Endodermal cell (in vitro differentiated cells): Measurements from ENCODE around the gene TXLNA. TPM values are rescaled to one million over a fixed set of nuclear protein-coding genes. Genes with fewer than 3 reads are reported as not detected.

ENCODE experiments used
- DNase-seq: peaks from one replicate; pipeline ENCODE4 v3.0.0-alpha.2; 2017
- H3K27ac ChIP-seq: 2 replicates; pipeline ENCODE4 v1.5.1; 2013; ENCODE audit warnings: mild to moderate bottlenecking, low read depth, low read length, moderate library complexity
- H3K27me3 ChIP-seq: 2 replicates; pipeline ENCODE4 v1.6.1; 2013; ENCODE audit warnings: mild to moderate bottlenecking, low read length, moderate library complexity; ENCODE audit not compliant: insufficient read depth, control insufficient read depth, poor library complexity, severe bottlenecking
- H3K36me3 ChIP-seq: 2 replicates; pipeline ENCODE4 v1.7.0; 2013; ENCODE audit warnings: mild to moderate bottlenecking, low read length, moderate library complexity; ENCODE audit not compliant: control insufficient read depth, insufficient read depth
- H3K4me1 ChIP-seq: one replicate; pipeline ENCODE4 v1.7.0; 2013; ENCODE audit warnings: low read length; ENCODE audit not compliant: control insufficient read depth, insufficient read depth
- H3K4me3 ChIP-seq: 2 replicates; pipeline ENCODE4 v1.5.1; 2013; ENCODE audit warnings: mild to moderate bottlenecking, low read length, moderate library complexity
- H3K9ac ChIP-seq: 2 replicates; pipeline ENCODE4 v1.6.1; 2013; ENCODE audit warnings: mild to moderate bottlenecking, low read length, moderate library complexity; ENCODE audit not compliant: poor library complexity, severe bottlenecking; ENCODE audit errors: extremely low read depth
- H3K9me3 ChIP-seq: 2 replicates; pipeline ENCODE4 v1.6.1; 2013; ENCODE audit warnings: mild to moderate bottlenecking, low read length, moderate library complexity; ENCODE audit not compliant: control insufficient read depth
- H3K27ac Mint-ChIP-seq: 2 replicates; pipeline ENCODE4 v1.8.0; 2020; ENCODE audit warnings: mixed read lengths
- H3K27me3 Mint-ChIP-seq: 2 replicates; pipeline ENCODE4 v1.8.0; 2021; ENCODE audit warnings: mild to moderate bottlenecking, mixed read lengths; ENCODE audit not compliant: insufficient read depth
- H3K36me3 Mint-ChIP-seq: 2 replicates; pipeline ENCODE4 v1.8.0; 2020; ENCODE audit warnings: low read depth, mixed read lengths
- H3K4me1 Mint-ChIP-seq: 2 replicates; pipeline ENCODE4 v1.8.0; 2020; ENCODE audit warnings: mixed read lengths
- H3K4me3 Mint-ChIP-seq: 2 replicates; pipeline ENCODE4 v1.8.0; 2020; ENCODE audit warnings: mild to moderate bottlenecking, moderate library complexity, mixed read lengths
- H3K9me3 Mint-ChIP-seq: 2 replicates; pipeline ENCODE4 v1.8.0; 2020; ENCODE audit warnings: mild to moderate bottlenecking, mixed read lengths
- WGBS, 2 experiments: methylation state at CpG; one replicate each; pipeline versions ENCODE4 v1.1.5 to v1.1.7; 2013; ENCODE audit warnings: missing lambda C conversion rate in 2 of 2, mixed read lengths in 1 of 2; ENCODE audit not compliant: insufficient coverage in 1 of 2, insufficient read length in 1 of 2; 5-methylcytosine and 5-hydroxymethylcytosine counted together
- total RNA-seq, 2 donors: library from RNA; stranded (reverse); fragmentation: NEBNext Ultra II Directional in 1 of 2; extraction: Animal tissue kit (Norgen Biotek cat#: 25700) in 1 of 2; gene quantifications; 2 replicates in 1 of 2; 3 replicates in 1 of 2; pipeline ENCODE4 v1.2.1, GENCODE V29; 2021
- TF ChIP-seq, protein P1 (sequence below): fragments of 200-600 bp; sonication (generic); conservative IDR thresholded peaks from 2 replicates; pipeline ENCODE4 v1.5.0; 2021; ENCODE audit warnings: antibody characterized with exemption, mild to moderate bottlenecking

Gene TXLNA
- total RNA-seq, 2 donors from 2014 or later: 38.3 to 39.4 TPM

DNA sequence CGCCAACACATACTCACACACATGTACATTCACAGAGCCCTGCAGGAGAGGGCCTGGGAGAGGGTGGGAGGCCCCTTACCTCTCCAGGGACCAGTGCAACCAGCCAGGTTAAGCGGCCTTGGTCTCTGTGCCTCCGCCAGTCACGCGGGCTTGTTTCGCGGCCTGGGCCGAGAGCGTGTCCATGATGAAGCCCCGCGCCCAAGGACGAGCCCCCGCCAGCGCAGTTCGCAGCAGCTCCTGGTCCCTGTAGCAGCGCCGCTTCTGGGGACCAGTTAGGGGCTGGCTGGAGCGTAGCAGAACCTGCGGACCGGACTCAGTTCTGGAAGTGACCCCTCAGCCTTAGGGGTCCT is 60.3 kb downstream of the TXLNA start:
- Mint-ChIP-seq H3K4me3 (peak overlapping the region; percentile 72), H3K9me3 (no peaks in the 10 kb centered on the region), H3K4me1 (peaks cover 12% of the 10 kb centered on the region), H3K36me3 (peaks cover 3% of the 10 kb centered on the region), H3K27ac (peak overlapping the region; percentile 55), H3K27me3 (peaks cover 19% of the 10 kb centered on the region)
- H3K4me3 ChIP-seq: peak overlapping the region; percentile 93
- no peaks in the 10 kb centered on the region for H3K9me3 ChIP-seq
- H3K27me3 ChIP-seq: no peaks in the 10 kb centered on the region
- no peaks in the 10 kb centered on the region for H3K4me1 ChIP-seq
- TF ChIP-seq, protein P1, sequence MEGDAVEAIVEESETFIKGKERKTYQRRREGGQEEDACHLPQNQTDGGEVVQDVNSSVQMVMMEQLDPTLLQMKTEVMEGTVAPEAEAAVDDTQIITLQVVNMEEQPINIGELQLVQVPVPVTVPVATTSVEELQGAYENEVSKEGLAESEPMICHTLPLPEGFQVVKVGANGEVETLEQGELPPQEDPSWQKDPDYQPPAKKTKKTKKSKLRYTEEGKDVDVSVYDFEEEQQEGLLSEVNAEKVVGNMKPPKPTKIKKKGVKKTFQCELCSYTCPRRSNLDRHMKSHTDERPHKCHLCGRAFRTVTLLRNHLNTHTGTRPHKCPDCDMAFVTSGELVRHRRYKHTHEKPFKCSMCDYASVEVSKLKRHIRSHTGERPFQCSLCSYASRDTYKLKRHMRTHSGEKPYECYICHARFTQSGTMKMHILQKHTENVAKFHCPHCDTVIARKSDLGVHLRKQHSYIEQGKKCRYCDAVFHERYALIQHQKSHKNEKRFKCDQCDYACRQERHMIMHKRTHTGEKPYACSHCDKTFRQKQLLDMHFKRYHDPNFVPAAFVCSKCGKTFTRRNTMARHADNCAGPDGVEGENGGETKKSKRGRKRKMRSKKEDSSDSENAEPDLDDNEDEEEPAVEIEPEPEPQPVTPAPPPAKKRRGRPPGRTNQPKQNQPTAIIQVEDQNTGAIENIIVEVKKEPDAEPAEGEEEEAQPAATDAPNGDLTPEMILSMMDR: no peak
- H3K27ac ChIP-seq: peak overlapping the region; percentile 53
- H3K9ac ChIP-seq: peak overlapping the region; percentile 53
- WGBS, 2 experiments: 9 to 12% methylated on average over 11 to 20 of the region's 20 CpGs
- no peak for DNase-seq
- H3K36me3 ChIP-seq: no peaks in the 10 kb centered on the region

DNA sequence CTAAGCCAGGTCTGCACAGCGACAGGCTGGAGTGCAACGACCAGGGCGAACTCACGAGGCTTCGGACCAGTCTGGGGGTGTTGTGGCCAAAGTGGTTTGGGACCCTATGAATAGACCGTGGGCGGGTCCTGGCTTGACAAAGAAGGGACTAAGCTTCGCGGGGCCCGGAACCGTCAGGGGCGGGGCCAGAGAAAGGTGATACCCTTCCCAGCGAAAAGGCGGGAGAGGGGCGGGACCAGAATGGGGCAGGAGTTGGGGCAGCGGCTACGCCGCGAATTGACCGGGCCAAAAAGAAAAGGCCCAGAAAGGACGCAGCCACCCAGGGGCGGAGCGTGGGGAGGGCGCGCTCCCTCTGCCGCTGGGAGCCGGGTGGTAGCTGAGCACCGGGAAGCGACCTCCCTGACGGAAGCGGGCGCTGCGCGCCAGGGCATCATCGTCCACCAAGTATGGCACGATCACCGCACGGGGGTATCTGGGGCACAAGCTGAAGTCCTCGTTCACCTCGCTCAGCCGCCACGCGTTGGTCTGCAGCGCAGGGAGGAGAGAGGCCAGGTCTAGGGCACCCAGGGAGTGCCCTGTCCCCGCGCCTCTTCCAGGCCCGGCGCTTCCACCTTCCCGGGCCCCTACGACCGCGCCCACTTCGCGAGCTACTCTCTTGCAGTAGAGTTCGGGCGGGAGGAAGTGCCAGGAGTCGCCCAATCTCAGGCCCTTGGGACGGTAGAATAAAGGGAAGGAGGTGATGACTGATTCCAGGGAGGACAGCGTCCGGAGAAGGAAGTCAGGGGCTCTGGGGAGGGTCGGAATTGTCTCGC is 60.9 kb downstream of the TXLNA start:
- Histone ChIP-seq H3K9ac (peak overlapping the region; percentile 53), H3K27me3 (no peaks in the 10 kb centered on the region), H3K9me3 (no peaks in the 10 kb centered on the region), H3K4me1 (no peaks in the 10 kb centered on the region), H3K27ac (peak overlapping the region; percentile 53), H3K4me3 (peak overlapping the region; percentile 93), H3K36me3 (no peaks in the 10 kb centered on the region)
- peak overlapping the region; percentile 80 for H3K27ac Mint-ChIP-seq
- H3K4me3 Mint-ChIP-seq: peak overlapping the region; percentile 72
- 0 to 2% methylated on average over 25 to 62 of the region's 62 CpGs for WGBS, 2 experiments
- peaks cover 3% of the 10 kb centered on the region for H3K36me3 Mint-ChIP-seq
- peaks cover 19% of the 10 kb centered on the region for H3K27me3 Mint-ChIP-seq
- H3K4me1 Mint-ChIP-seq: peaks cover 12% of the 10 kb centered on the region
- no peaks in the 10 kb centered on the region for H3K9me3 Mint-ChIP-seq
- TF ChIP-seq, protein P1: peak; percentile 45
- DNase-seq: peak; percentile 97

DNA sequence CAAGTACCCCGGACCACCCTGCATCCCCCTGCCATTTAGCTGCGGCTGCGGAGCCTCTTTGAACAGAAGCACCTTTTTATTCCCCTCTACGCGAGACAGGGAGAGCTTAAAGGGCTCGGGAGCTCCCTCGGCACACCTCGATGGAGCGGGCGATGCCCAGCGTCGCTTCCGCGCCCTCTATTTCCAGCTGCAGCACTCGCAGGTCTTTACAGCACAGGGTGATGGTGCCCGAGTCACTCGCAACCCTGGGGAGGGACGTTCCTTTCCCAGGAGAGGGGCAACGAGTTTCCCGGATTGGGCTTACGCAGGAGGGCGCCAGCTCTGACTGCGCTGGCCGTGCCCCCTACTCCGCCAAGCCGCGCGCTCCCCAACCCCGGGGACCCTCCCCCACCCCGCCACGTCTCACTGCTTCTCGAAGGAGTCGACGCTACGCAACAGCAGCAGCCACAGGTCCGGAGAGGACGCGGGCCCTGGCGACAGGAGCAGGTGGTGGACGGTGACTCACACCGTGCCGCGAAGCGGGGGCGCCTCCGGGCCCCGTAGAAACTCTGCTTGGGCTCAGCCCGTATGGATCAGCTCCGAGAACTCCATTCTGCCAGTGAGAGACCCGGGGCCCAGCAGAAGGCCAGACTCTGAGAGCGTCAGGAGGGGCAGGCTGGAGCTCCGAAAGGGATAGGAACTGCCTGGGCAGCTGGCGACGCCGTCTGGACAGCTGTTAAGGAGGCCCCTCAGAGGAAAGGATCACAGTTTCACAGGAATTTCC is 61.7 kb downstream of the TXLNA start:
- peak; percentile 87 for DNase-seq
- TF ChIP-seq, protein P1: no peak
- peaks cover 12% of the 10 kb centered on the region for H3K4me1 Mint-ChIP-seq
- peaks cover 19% of the 10 kb centered on the region for H3K27me3 Mint-ChIP-seq
- peak overlapping the region; percentile 53 for H3K9ac ChIP-seq
- peak overlapping the region; percentile 72 for H3K4me3 Mint-ChIP-seq
- no peaks in the 10 kb centered on the region for H3K4me1 ChIP-seq
- H3K4me3 ChIP-seq: peak overlapping the region; percentile 93
- no peaks in the 10 kb centered on the region for H3K9me3 ChIP-seq
- whole genome bisulfite sequencing, 2 experiments: 2% methylated on average over 26 to 55 of the region's 55 CpGs
- H3K36me3 ChIP-seq: no peaks in the 10 kb centered on the region
- H3K9me3 Mint-ChIP-seq: no peaks in the 10 kb centered on the region
- H3K27ac ChIP-seq: no peak overlapping the region
- H3K27ac Mint-ChIP-seq: peak overlapping the region; percentile 80
- H3K27me3 ChIP-seq: no peaks in the 10 kb centered on the region
- H3K36me3 Mint-ChIP-seq: peaks cover under 1% of the 10 kb centered on the region
